ENCODE data around the gene DPP9. TPM values are rescaled to one million over a fixed set of nuclear protein-coding genes. Genes with fewer than 3 reads are reported as not detected.

DPP9 gene
- polyA plus RNA-seq, 1 of the 3 experiments (the other 2 are of a cell fraction), result 17.1 TPM

DNA sequence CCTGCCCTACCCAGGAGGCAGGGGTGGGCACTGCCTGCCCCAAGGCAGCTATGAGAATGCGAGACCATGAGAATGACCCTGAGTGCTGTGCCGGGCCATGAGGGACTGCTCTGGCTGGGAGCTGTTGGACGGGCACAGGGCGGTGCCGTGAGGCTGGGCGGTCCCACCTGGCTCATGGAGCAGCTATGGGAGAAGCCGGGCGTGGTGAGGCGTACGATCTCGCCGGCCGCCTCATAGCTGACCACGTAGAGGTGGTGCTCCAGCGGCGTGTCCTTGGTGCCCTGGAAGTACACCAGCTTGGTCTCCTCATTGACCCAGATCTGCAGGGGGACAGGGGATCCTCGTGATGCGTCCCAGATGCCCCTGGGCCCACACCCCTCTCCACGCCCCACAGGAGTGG is 34.2 kb downstream of the DPP9 start:
- 99% methylated on average over 12 of the region's 19 CpGs for WGBS (ENCODE audit: low lambda C conversion rate)
- no peak overlapping the region for H3K9ac ChIP-seq
- POLR2A ChIA-PET, result no interaction called here
- CTCF ChIA-PET, result interaction anchor here (1.5 to 2.1 kb wide), 2 partner anchors 12 to 28 kb away, joined by 3 to 9 read pairs; no protein-coding TSS in a partner anchor
- H3K36me3 ChIP-seq (replicated peaks in 1 of 2; ENCODE audit: control insufficient read depth in 1 of 2, insufficient read depth in 2 of 2, low read length in 1 of 2), result peaks cover 29 to 63% of the 10 kb centered on the region in 2 experiments
- no peak overlapping the region for H3K4me3 ChIP-seq (ENCODE audit: low read depth in 2 of 2, low read length in 1 of 2)
- H3K79me2 ChIP-seq (ENCODE audit: insufficient read depth), result no peaks in the 10 kb centered on the region; the same call in 1 of the 2 replicates
- H3K4me2 ChIP-seq, result no peak overlapping the region
- no peak overlapping the region for H2AFZ ChIP-seq (ENCODE audit: low read depth)
- no peaks in the 10 kb centered on the region for H3K9me3 ChIP-seq
- no peaks in the 10 kb centered on the region for H3K27me3 ChIP-seq (ENCODE audit: insufficient read depth)
- DNase-seq, result no peak
- no peak overlapping the region for H3K27ac ChIP-seq (ENCODE audit: low read depth in 2 of 2, low read length in 1 of 2)
- peaks cover 6% of the 10 kb centered on the region for H3F3A ChIP-seq (replicated peaks; ENCODE audit: insufficient read depth)
- no peaks in the 10 kb centered on the region for H3K9me2 ChIP-seq
- H4K20me1 ChIP-seq (ENCODE audit: insufficient read depth), result no peaks in the 10 kb centered on the region
- no peak for TF ChIP-seq IRF3 (IDR thresholded peaks at IDR 0.05; ENCODE audit: low read depth, low read length)
- peaks cover 0 to 5% of the 10 kb centered on the region in 2 experiments; a peak in 1 of 4 replicates for H3K4me1 ChIP-seq (ENCODE audit: control insufficient read depth in 1 of 2, insufficient read depth in 2 of 2, low read depth in 1 of 2, low read length in 1 of 2)

DNA sequence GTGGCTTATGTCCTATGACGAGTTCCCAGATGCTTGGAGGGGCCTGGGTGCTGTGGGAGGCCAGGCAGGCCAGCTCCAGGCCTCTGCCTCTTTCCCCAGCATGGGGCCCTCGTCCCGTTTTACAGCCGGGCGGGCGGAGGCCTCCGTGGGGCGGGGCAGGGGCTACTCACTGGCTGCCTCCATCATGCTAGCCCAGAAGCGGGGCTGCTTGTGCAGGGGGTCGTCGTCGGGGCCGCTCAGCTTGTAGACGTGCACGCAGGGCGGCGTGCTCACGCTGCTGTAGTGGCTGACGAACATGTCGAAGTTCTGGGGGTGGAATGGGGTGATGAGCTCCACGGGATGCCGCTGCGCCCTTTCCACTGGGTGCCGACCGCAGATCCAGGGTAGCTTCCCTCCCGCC is 35.1 kb downstream of the DPP9 start:
- TF ChIP-seq MXI1 (IDR thresholded peaks at IDR 0.05; ENCODE audit: low read depth, low read length) (no peak), YY1 (IDR thresholded peaks at IDR 0.05; ENCODE audit: low read depth) (no peak), NRF1 (IDR thresholded peaks at IDR 0.05; ENCODE audit: low read depth, low read length) (no peak), TCF12 (IDR thresholded peaks at IDR 0.05) (no peak), EZH2phosphoT487 (IDR thresholded peaks at IDR 0.05; ENCODE audit: borderline replicate concordance, low read depth) (no peak), FOSL2 (IDR thresholded peaks at IDR 0.05; ENCODE audit: borderline replicate concordance, low read depth) (no peak)
- Histone ChIP-seq H3K4me1 (ENCODE audit: control insufficient read depth in 1 of 2, insufficient read depth in 2 of 2, low read depth in 1 of 2, low read length in 1 of 2) (no peaks in the 10 kb centered on the region), H3K79me2 (ENCODE audit: insufficient read depth) (no peaks in the 10 kb centered on the region; the same call in 1 of the 2 replicates), H3K4me2 (no peak overlapping the region), H3K27ac (ENCODE audit: low read depth in 2 of 2, low read length in 1 of 2) (no peak overlapping the region), H2AFZ (ENCODE audit: low read depth) (no peak overlapping the region), H3F3A (replicated peaks; ENCODE audit: insufficient read depth) (no peaks in the 10 kb centered on the region), H3K9ac (no peak overlapping the region), H3K4me3 (ENCODE audit: low read depth in 2 of 2, low read length in 1 of 2) (no peak overlapping the region), H3K36me3 (replicated peaks in 1 of 2; ENCODE audit: control insufficient read depth in 1 of 2, insufficient read depth in 2 of 2, low read length in 1 of 2) (peaks cover 27 to 62% of the 10 kb centered on the region in 2 experiments), H4K20me1 (ENCODE audit: insufficient read depth) (no peaks in the 10 kb centered on the region), H3K9me3 (no peaks in the 10 kb centered on the region), H3K27me3 (ENCODE audit: insufficient read depth) (no peaks in the 10 kb centered on the region), H3K9me2 (no peaks in the 10 kb centered on the region)
- ChIA-PET POLR2A (no interaction called here), CTCF (interaction anchor here (1.5 to 2.1 kb wide), 3 partner anchors 11 to 52 kb away, joined by 3 to 9 read pairs (median 4); no protein-coding TSS in a partner anchor)
- DNase-seq, result no peak
- WGBS (ENCODE audit: low lambda C conversion rate), result 96% methylated on average over 26 of the region's 26 CpGs

DNA sequence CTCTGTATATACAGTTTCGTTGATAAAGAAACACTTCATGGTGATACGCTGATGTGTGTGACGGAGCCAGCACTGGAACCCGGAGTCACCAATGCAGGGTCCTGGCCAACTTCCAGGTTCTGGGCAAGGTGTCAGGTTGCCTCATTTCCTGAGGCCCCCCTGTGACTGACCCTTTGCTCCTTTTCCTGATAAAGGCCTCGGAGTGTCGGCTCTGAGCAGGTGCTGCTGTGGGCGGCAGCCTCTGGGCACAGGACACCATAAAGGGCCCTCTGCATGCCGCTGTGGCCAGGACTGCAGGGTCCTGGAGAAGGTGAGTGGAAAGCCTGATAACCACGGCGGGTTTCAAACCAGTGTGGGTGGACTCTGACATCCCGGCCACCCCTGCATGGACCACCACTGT is 36.2 kb downstream of the DPP9 start:
- H3K36me3 ChIP-seq (replicated peaks in 1 of 2; ENCODE audit: control insufficient read depth in 1 of 2, insufficient read depth in 2 of 2, low read length in 1 of 2), result peaks cover 22 to 52% of the 10 kb centered on the region in 2 experiments
- DNase-seq, result no peak
- CTCF ChIA-PET, result interaction anchor here (1.5 kb wide), 1 partner anchor 51 kb away, joined by 4 read pairs; no protein-coding TSS in a partner anchor
- TF ChIP-seq EP300 (IDR thresholded peaks at IDR 0.05; ENCODE audit: borderline replicate concordance in 1 of 2, low read depth in 1 of 2, low read length in 1 of 2) (no peak), ZBTB33 (IDR thresholded peaks at IDR 0.05; ENCODE audit: borderline replicate concordance, low read depth) (no peak), CHD2 (IDR thresholded peaks at IDR 0.05; ENCODE audit: low read length, partially characterized antibody) (no peak), PBX3 (IDR thresholded peaks at IDR 0.05) (no peak), FOXM1 (IDR thresholded peaks at IDR 0.05; ENCODE audit: low read depth) (no peak), SIN3A (IDR thresholded peaks at IDR 0.05; ENCODE audit: borderline replicate concordance, low read depth, low read length) (no peak), USF2 (IDR thresholded peaks at IDR 0.05; ENCODE audit: borderline replicate concordance, low read depth, low read length) (no peak), TCF12 (IDR thresholded peaks at IDR 0.05) (no peak)
- TF ChIP-seq, protein P1, sequence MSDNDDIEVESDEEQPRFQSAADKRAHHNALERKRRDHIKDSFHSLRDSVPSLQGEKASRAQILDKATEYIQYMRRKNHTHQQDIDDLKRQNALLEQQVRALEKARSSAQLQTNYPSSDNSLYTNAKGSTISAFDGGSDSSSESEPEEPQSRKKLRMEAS (IDR thresholded peaks at IDR 0.05; ENCODE audit: low read depth), result no peak

More for the DNA sequence above, 36.2 kb downstream of the DPP9 start:
- Histone ChIP-seq H3K9ac (no peak overlapping the region), H3K79me2 (ENCODE audit: insufficient read depth) (no peaks in the 10 kb centered on the region), H4K20me1 (ENCODE audit: insufficient read depth) (no peaks in the 10 kb centered on the region), H3K27ac (ENCODE audit: low read depth in 2 of 2, low read length in 1 of 2) (no peak overlapping the region), H2AFZ (ENCODE audit: low read depth) (no peak overlapping the region), H3K4me2 (no peak overlapping the region), H3F3A (replicated peaks; ENCODE audit: insufficient read depth) (no peaks in the 10 kb centered on the region), H3K4me3 (ENCODE audit: low read depth in 2 of 2, low read length in 1 of 2) (no peak overlapping the region), H3K9me2 (no peaks in the 10 kb centered on the region), H3K4me1 (ENCODE audit: control insufficient read depth in 1 of 2, insufficient read depth in 2 of 2, low read depth in 1 of 2, low read length in 1 of 2) (no peaks in the 10 kb centered on the region), H3K27me3 (ENCODE audit: insufficient read depth) (no peaks in the 10 kb centered on the region), H3K9me3 (no peaks in the 10 kb centered on the region)
- 95% methylated on average over 8 of the region's 11 CpGs for WGBS (ENCODE audit: low lambda C conversion rate)
- POLR2A ChIA-PET, result no interaction called here
